SU-DHL-6 (cell line): Measurements from ENCODE around the gene NUDT16.

Source experiments
- H2AFZ ChIP-seq: fragments of 200-600 bp; sonication (generic); 2 replicates; pipeline ENCODE4 v1.6.1; 2014; ENCODE audit warnings: low read depth, mild to moderate bottlenecking, moderate library complexity, mixed read lengths, antibody characterized with exemption, low read length; ENCODE audit not compliant: severe bottlenecking
- H3F3A ChIP-seq: fragments of 200-600 bp; shearing (Covaris generic); 2 replicates; pipeline ENCODE4 v1.6.0; 2016; ENCODE audit warnings: antibody characterized with exemption, mild to moderate bottlenecking; ENCODE audit not compliant: insufficient read depth
- H3K27ac ChIP-seq: fragments of 200-600 bp; sonication (generic); 2 replicates; pipeline ENCODE4 v1.5.1; 2016; ENCODE audit warnings: low read depth, mild to moderate bottlenecking, low read length, moderate library complexity, mixed read lengths
- H3K27me3 ChIP-seq: fragments of 200-600 bp; sonication (generic), shearing (Covaris generic); 2 replicates; pipeline ENCODE4 v1.6.0; 2014; ENCODE audit warnings: mild to moderate bottlenecking, low read length
- H3K36me3 ChIP-seq: fragments of 200-600 bp; sonication (generic); 2 replicates; pipeline ENCODE4 v1.6.1; 2014; ENCODE audit warnings: mild to moderate bottlenecking, low read length, mixed read lengths
- H3K4me2 ChIP-seq: fragments of 300-600, 200-600 bp; shearing (Covaris generic), sonication (generic); 2 replicates; pipeline ENCODE4 v1.6.0; 2014; ENCODE audit warnings: low read length, low read depth, mild to moderate bottlenecking; ENCODE audit not compliant: poor library complexity, severe bottlenecking
- H3K4me3 ChIP-seq: fragments of 200-600 bp; sonication (generic); 2 replicates; pipeline ENCODE4 v1.5.1; 2014; ENCODE audit warnings: antibody characterized with exemption, low read length, mild to moderate bottlenecking, mixed read lengths; ENCODE audit not compliant: insufficient read depth, poor library complexity, severe bottlenecking
- H3K79me2 ChIP-seq: fragments of 200-600 bp; sonication (generic); 2 replicates; pipeline ENCODE4 v1.6.1; 2014; ENCODE audit warnings: mild to moderate bottlenecking, low read length, moderate library complexity; ENCODE audit not compliant: insufficient read depth
- H3K9ac ChIP-seq: fragments of 200-600 bp; sonication (generic); 2 replicates; pipeline ENCODE4 v1.7.0; 2014; ENCODE audit warnings: mild to moderate bottlenecking, low read length
- H3K9me2 ChIP-seq: fragments of 200-600 bp; sonication (generic); replicated peaks from 2 replicates; pipeline ENCODE4 v1.6.1; 2014; ENCODE audit warnings: low read length; ENCODE audit not compliant: insufficient read depth
- H3K9me3 ChIP-seq: fragments of 200-600 bp; sonication (generic); 2 replicates; pipeline ENCODE4 v1.6.1; 2014; ENCODE audit warnings: low read length, mixed read lengths; ENCODE audit not compliant: insufficient read depth
- H4K20me1 ChIP-seq: fragments of 200-600 bp; sonication (generic); 2 replicates; pipeline ENCODE4 v1.6.1; 2014; ENCODE audit warnings: low read depth, mild to moderate bottlenecking, antibody characterized with exemption, low read length, moderate library complexity, mixed read lengths
- EZH2phosphoT487 ChIP-seq: fragments of 200-600 bp; sonication (generic), shearing (Covaris generic); conservative IDR thresholded peaks from 2 replicates; pipeline ENCODE4 v1.6.1; 2018; ENCODE audit warnings: mild to moderate bottlenecking, antibody characterized with exemption, low read length, moderate library complexity, mixed read lengths
- TF ChIP-seq, protein P1 (sequence below): fragments of 200-600 bp; sonication (generic); IDR thresholded peaks from one replicate; pipeline ENCODE4 v1.5.1; 2017; ENCODE audit warnings: antibody characterized with exemption, mild to moderate bottlenecking, low read length, moderate library complexity; ENCODE audit not compliant: insufficient read depth, poor library complexity, severe bottlenecking

NUDT16 gene

GRCh38 chr3:131353016-131353877, 28.3 kb upstream of the NUDT16 start:
- no peaks in the 10 kb centered on the region for H3K27me3 ChIP-seq
- H3K4me3 ChIP-seq: no peak overlapping the region
- no peak overlapping the region for H2AFZ ChIP-seq
- no peaks in the 10 kb centered on the region for H3F3A ChIP-seq
- H3K9me3 ChIP-seq: no peaks in the 10 kb centered on the region
- H3K9me2 ChIP-seq: no peaks in the 10 kb centered on the region
- TF ChIP-seq, protein P1, sequence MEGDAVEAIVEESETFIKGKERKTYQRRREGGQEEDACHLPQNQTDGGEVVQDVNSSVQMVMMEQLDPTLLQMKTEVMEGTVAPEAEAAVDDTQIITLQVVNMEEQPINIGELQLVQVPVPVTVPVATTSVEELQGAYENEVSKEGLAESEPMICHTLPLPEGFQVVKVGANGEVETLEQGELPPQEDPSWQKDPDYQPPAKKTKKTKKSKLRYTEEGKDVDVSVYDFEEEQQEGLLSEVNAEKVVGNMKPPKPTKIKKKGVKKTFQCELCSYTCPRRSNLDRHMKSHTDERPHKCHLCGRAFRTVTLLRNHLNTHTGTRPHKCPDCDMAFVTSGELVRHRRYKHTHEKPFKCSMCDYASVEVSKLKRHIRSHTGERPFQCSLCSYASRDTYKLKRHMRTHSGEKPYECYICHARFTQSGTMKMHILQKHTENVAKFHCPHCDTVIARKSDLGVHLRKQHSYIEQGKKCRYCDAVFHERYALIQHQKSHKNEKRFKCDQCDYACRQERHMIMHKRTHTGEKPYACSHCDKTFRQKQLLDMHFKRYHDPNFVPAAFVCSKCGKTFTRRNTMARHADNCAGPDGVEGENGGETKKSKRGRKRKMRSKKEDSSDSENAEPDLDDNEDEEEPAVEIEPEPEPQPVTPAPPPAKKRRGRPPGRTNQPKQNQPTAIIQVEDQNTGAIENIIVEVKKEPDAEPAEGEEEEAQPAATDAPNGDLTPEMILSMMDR: no peak
- no peak for TF ChIP-seq EZH2phosphoT487
- no peaks in the 10 kb centered on the region for H3K79me2 ChIP-seq
- H3K4me2 ChIP-seq: no peak overlapping the region
- H3K9ac ChIP-seq: no peak overlapping the region
- H4K20me1 ChIP-seq: no peaks in the 10 kb centered on the region
- H3K27ac ChIP-seq: no peak overlapping the region
- H3K36me3 ChIP-seq: no peaks in the 10 kb centered on the region

GRCh38 chr3:131353986-131354385, 27.6 kb upstream of the NUDT16 start:
- TF ChIP-seq, protein P1: no peak
- TF ChIP-seq EZH2phosphoT487: no peak
- H2AFZ ChIP-seq: no peak overlapping the region

DNA sequence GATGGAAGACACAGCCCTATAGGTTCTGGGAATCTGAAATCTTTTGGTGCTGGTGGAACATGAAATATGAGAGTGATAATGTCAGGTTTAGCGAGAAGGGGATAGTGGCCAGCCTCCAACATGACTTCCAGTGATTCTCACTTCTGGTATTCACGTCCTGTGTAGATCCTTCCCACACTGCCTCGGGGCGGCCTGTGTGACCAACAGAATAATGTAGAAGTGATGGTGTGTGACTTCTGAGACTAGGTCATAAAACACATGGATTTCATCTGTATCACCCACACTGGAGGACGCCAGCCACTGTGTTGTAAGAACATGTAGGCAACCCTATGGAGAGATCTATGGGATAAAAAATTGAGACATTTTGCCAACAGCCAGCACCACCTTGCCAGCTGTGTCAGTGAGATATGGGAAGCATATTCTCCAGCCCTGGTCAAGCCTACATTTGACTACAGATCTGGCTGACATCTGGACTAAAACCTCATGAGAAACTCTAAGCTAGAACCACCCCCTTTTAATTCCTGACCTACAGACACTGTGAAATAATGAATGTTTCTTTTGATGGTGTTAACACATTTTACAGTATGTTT, 25.5 kb upstream of the NUDT16 start:
- Histone ChIP-seq H3K27me3 (no peaks in the 10 kb centered on the region; the same call in 1 of the 2 replicates), H3F3A (no peaks in the 10 kb centered on the region), H2AFZ (no peak overlapping the region), H3K9me3 (no peaks in the 10 kb centered on the region), H3K27ac (no peak overlapping the region), H3K9me2 (no peaks in the 10 kb centered on the region), H4K20me1 (no peaks in the 10 kb centered on the region), H3K4me3 (no peak overlapping the region), H3K36me3 (no peaks in the 10 kb centered on the region), H3K9ac (no peak overlapping the region), H3K4me2 (no peak overlapping the region), H3K79me2 (no peaks in the 10 kb centered on the region)
- no peak for TF ChIP-seq EZH2phosphoT487
- TF ChIP-seq, protein P1: no peak

More at GRCh38 chr3:131353986-131354385, 27.6 kb upstream of the NUDT16 start:
- H3K9me3 ChIP-seq: no peaks in the 10 kb centered on the region
- H3K27me3 ChIP-seq: no peaks in the 10 kb centered on the region
- H3K9me2 ChIP-seq: no peaks in the 10 kb centered on the region
- no peak overlapping the region for H3K4me2 ChIP-seq
- H3K79me2 ChIP-seq: no peaks in the 10 kb centered on the region
- H4K20me1 ChIP-seq: no peaks in the 10 kb centered on the region
- no peak overlapping the region for H3K9ac ChIP-seq
- no peak overlapping the region for H3K27ac ChIP-seq
- H3K4me3 ChIP-seq: no peak overlapping the region
- no peaks in the 10 kb centered on the region for H3F3A ChIP-seq
- H3K36me3 ChIP-seq: no peaks in the 10 kb centered on the region
